Neural cell (in vitro differentiated cells): ENCODE measurements around the gene MB21D2. TPM values are rescaled to one million over a fixed set of nuclear protein-coding genes. Genes with fewer than 3 reads are reported as not detected.

Experiments
- H2AFZ ChIP-seq: fragments of 200-600, 300-800 bp; sonication (generic), shearing (Covaris generic); 2 replicates; pipeline ENCODE4 v1.6.0; 2014; ENCODE audit warnings: low read depth, mild to moderate bottlenecking, antibody characterized with exemption, low read length, moderate library complexity
- H3F3A ChIP-seq: fragments of 200-600 bp; shearing (Covaris generic); 2 replicates; pipeline ENCODE4 v1.6.1; 2016; ENCODE audit warnings: mild to moderate bottlenecking, moderate library complexity, mixed read lengths, antibody characterized with exemption, low read length; ENCODE audit not compliant: insufficient read depth, poor library complexity, severe bottlenecking
- H3K27ac ChIP-seq: fragments of 200-600, 300-800 bp; sonication (generic), shearing (Covaris generic); 2 replicates; pipeline ENCODE4 v1.5.1; 2014; ENCODE audit warnings: mild to moderate bottlenecking, low read length, moderate library complexity
- H3K27me3 ChIP-seq: fragments of 300-800, 200-600 bp; sonication (generic), shearing (Covaris generic); 2 replicates; pipeline ENCODE4 v1.6.0; 2014; ENCODE audit warnings: mild to moderate bottlenecking, low read depth, low read length, moderate library complexity; ENCODE audit not compliant: insufficient read depth
- H3K36me3 ChIP-seq: fragments of 300-800, 200-600 bp; sonication (generic), shearing (Covaris generic); 2 replicates; pipeline ENCODE4 v1.5.1; 2014; ENCODE audit warnings: mild to moderate bottlenecking, antibody characterized with exemption, low read length, moderate library complexity; ENCODE audit not compliant: insufficient read depth
- H3K4me2 ChIP-seq: fragments of 300-800, 200-600 bp; sonication (generic), shearing (Covaris generic); 2 replicates; pipeline ENCODE4 v1.6.0; 2014; ENCODE audit warnings: mild to moderate bottlenecking, low read length
- H3K4me3 ChIP-seq: fragments of 300-800, 200-600 bp; sonication (generic), shearing (Covaris generic); 2 replicates; pipeline ENCODE4 v1.5.1; 2014; ENCODE audit warnings: mild to moderate bottlenecking, low read length, moderate library complexity
- H3K79me2 ChIP-seq: fragments of 200-600 bp; shearing (Covaris generic); replicated peaks from 2 replicates; pipeline ENCODE4 v1.6.0; 2014; ENCODE audit warnings: mild to moderate bottlenecking, low read length, moderate library complexity; ENCODE audit not compliant: insufficient read depth
- H3K9ac ChIP-seq: fragments of 300-800, 200-600 bp; sonication (generic), shearing (Covaris generic); 2 replicates; pipeline ENCODE4 v1.6.1; 2016; ENCODE audit warnings: mild to moderate bottlenecking, low read length, mixed read lengths
- H3K9me2 ChIP-seq: fragments of 200-600 bp; shearing (Covaris generic); 2 replicates; pipeline ENCODE4 v1.6.1; 2016; ENCODE audit warnings: mild to moderate bottlenecking, low read length, mixed read lengths; ENCODE audit not compliant: insufficient read depth
- H3K9me3 ChIP-seq: fragments of 200-600, 300-800 bp; sonication (generic), shearing (Covaris generic); 2 replicates; pipeline ENCODE4 v1.6.1; 2016; ENCODE audit warnings: mild to moderate bottlenecking, mixed run types, low read length, moderate library complexity, mixed read lengths
- H4K20me1 ChIP-seq: fragments of 200-600 bp; shearing (Covaris generic); 2 replicates; pipeline ENCODE4 v1.6.1; 2016; ENCODE audit warnings: mild to moderate bottlenecking, mixed run types; ENCODE audit not compliant: insufficient read depth
- EP300 ChIP-seq: fragments of 450-650 bp; conservative IDR thresholded peaks from 2 replicates; pipeline ENCODE4 v1.6.1; 2014; ENCODE audit warnings: antibody characterized with exemption, mild to moderate bottlenecking, moderate library complexity; ENCODE audit not compliant: poor library complexity, severe bottlenecking
- EZH2 ChIP-seq: fragments of 200-600, 300-800 bp; shearing (Covaris generic), sonication (generic); IDR thresholded peaks from 2 replicates; pipeline ENCODE4 v1.6.1; 2014; ENCODE audit warnings: antibody characterized with exemption, low read length, borderline replicate concordance, mild to moderate bottlenecking; ENCODE audit not compliant: insufficient read depth, poor library complexity, severe bottlenecking
- MXI1 ChIP-seq: fragments of 450-650 bp; conservative IDR thresholded peaks from 2 replicates; pipeline ENCODE4 v1.6.1; 2014; ENCODE audit warnings: antibody characterized with exemption, mild to moderate bottlenecking; ENCODE audit not compliant: poor library complexity, severe bottlenecking
- POLR2AphosphoS5 ChIP-seq: IDR thresholded peaks from 2 replicates; pipeline ENCODE4 v1.6.1; 2012
- RAD21 ChIP-seq: fragments of 450-650 bp; conservative IDR thresholded peaks from 2 replicates; pipeline ENCODE4 v1.6.1; 2014; ENCODE audit warnings: antibody characterized with exemption, mild to moderate bottlenecking, moderate library complexity
- REST ChIP-seq: IDR thresholded peaks from 2 replicates; pipeline ENCODE4 v1.6.1; 2012; ENCODE audit warnings: borderline replicate concordance
- SMC3 ChIP-seq: fragments of 450-650 bp; conservative IDR thresholded peaks from 2 replicates; pipeline ENCODE4 v1.6.1; 2014; ENCODE audit warnings: antibody characterized with exemption, mild to moderate bottlenecking, moderate library complexity; ENCODE audit not compliant: poor library complexity
- TAF1 ChIP-seq: IDR thresholded peaks from 2 replicates; pipeline ENCODE4 v1.6.1; 2012; ENCODE audit warnings: low read depth
- polyA plus RNA-seq: library from polyadenylated mRNA; depleted of rRNA; stranded (reverse); fragments of >200 nt; gene quantifications from 2 replicates; pipeline ENCODE4 v1.2.3, GENCODE V29; 2014
- TF ChIP-seq, protein P1 (sequence below): fragments of 450-650 bp; IDR thresholded peaks from 2 replicates; pipeline ENCODE4 v1.5.1; 2014; ENCODE audit warnings: antibody characterized with exemption, mild to moderate bottlenecking, moderate library complexity; ENCODE audit not compliant: poor library complexity, severe bottlenecking

MB21D2 gene
- polyA plus RNA-seq, 1 donor from 2014 or later = 39.0 TPM

GRCh38 chr3:192801985-192802384 is 115.7 kb downstream of the MB21D2 start:
- Histone ChIP-seq H3K79me2 (no peaks in the 10 kb centered on the region), H4K20me1 (no peaks in the 10 kb centered on the region), H3K27me3 (no peaks in the 10 kb centered on the region), H2AFZ (no peak overlapping the region), H3F3A (no peaks in the 10 kb centered on the region), H3K36me3 (no peaks in the 10 kb centered on the region), H3K27ac (no peak overlapping the region), H3K9me3 (no peaks in the 10 kb centered on the region), H3K4me3 (no peak overlapping the region), H3K4me2 (no peak overlapping the region), H3K9ac (no peak overlapping the region), H3K9me2 (no peaks in the 10 kb centered on the region)
- no peak for TF ChIP-seq RAD21
- TF ChIP-seq REST = no peak
- no peak for TF ChIP-seq SMC3

GRCh38 chr3:192799721-192800120 is 117.9 kb downstream of the MB21D2 start:
- TF ChIP-seq EZH2 = no peak
- TF ChIP-seq POLR2AphosphoS5 = no peak
- TF ChIP-seq MXI1 = no peak
- Histone ChIP-seq H3K27ac (no peak overlapping the region), H3K4me3 (no peak overlapping the region), H3K9me2 (no peaks in the 10 kb centered on the region), H3F3A (no peaks in the 10 kb centered on the region), H3K27me3 (no peaks in the 10 kb centered on the region), H3K4me2 (no peak overlapping the region), H4K20me1 (no peaks in the 10 kb centered on the region), H3K79me2 (no peaks in the 10 kb centered on the region), H3K9ac (no peak overlapping the region), H3K36me3 (no peaks in the 10 kb centered on the region), H3K9me3 (no peaks in the 10 kb centered on the region), H2AFZ (no peak overlapping the region)

DNA sequence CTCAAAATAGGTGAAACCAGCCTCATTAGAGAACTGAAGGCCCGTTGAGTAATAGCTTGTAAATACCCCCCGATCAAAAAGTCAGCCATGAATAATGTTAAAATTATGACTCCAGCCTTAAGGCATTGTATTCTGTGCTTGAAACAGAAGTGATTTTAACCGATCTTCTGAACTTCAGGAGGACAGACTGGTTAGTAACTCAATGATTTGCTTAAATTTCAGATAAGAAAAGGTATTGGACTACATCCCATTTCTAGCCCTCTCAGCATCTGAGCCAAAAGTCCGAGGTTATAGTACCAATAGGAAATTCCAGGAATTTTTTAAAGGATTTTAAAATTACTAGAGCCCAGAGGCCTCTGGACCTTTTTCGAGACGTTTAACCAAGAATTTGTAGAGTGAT is 122.6 kb downstream of the MB21D2 start:
- Histone ChIP-seq H3K9me2 (no peaks in the 10 kb centered on the region), H2AFZ (no peak overlapping the region), H3K4me3 (no peak overlapping the region), H3K27ac (no peak overlapping the region), H4K20me1 (no peaks in the 10 kb centered on the region), H3K9ac (no peak overlapping the region), H3K36me3 (no peaks in the 10 kb centered on the region), H3K79me2 (no peaks in the 10 kb centered on the region), H3K9me3 (no peaks in the 10 kb centered on the region), H3F3A (no peaks in the 10 kb centered on the region), H3K4me2 (no peak overlapping the region), H3K27me3 (no peaks in the 10 kb centered on the region)
- TF ChIP-seq POLR2AphosphoS5 (no peak), EP300 (no peak), MXI1 (no peak), RAD21 (no peak), EZH2 (no peak), TAF1 (no peak), REST (no peak), SMC3 (no peak)
- TF ChIP-seq, protein P1, sequence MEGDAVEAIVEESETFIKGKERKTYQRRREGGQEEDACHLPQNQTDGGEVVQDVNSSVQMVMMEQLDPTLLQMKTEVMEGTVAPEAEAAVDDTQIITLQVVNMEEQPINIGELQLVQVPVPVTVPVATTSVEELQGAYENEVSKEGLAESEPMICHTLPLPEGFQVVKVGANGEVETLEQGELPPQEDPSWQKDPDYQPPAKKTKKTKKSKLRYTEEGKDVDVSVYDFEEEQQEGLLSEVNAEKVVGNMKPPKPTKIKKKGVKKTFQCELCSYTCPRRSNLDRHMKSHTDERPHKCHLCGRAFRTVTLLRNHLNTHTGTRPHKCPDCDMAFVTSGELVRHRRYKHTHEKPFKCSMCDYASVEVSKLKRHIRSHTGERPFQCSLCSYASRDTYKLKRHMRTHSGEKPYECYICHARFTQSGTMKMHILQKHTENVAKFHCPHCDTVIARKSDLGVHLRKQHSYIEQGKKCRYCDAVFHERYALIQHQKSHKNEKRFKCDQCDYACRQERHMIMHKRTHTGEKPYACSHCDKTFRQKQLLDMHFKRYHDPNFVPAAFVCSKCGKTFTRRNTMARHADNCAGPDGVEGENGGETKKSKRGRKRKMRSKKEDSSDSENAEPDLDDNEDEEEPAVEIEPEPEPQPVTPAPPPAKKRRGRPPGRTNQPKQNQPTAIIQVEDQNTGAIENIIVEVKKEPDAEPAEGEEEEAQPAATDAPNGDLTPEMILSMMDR = no peak
